HepG2 (cell line): Measurements from ENCODE around the gene CAND1. TPM values are rescaled to one million over a fixed set of nuclear protein-coding genes. Genes with fewer than 3 reads are reported as not detected.

Source experiments
- ATAC-seq: fragments of 200-7000 bp; cut with Tn5 transposase; 3 replicates; pipeline ENCODE4 v1.9.1; 2020; ENCODE audit warnings: mild to moderate bottlenecking, moderate library complexity
- BruUV-seq: library from RNA; stranded (reverse); fragments of 400-500 nt; replicated peaks from 2 replicates; lab custom pipeline; 2021; lab: Mats Ljungman, UMichigan
- CTCF ChIA-PET: fragments of 300-600 bp; formaldehyde crosslinking; extraction: SDS; loops from one replicate; lab custom pipeline; 2021; ENCODE audit warnings: low total read pairs, inconsistent platforms, low intra/inter-chr PET ratio; lab: Yijun Ruan, JAX
- POLR2A ChIA-PET: fragments of 350-600 bp; sonication (Branson Sonifier 250); formaldehyde crosslinking; loops from one replicate; lab custom pipeline; 2020; ENCODE audit warnings: antibody characterized with exemption, inconsistent platforms; lab: Yijun Ruan, JAX
- DNase-seq: peaks from one replicate; pipeline ENCODE4 v3.0.0-alpha.2; 2015; ENCODE audit warnings: low spot score
- FAIRE-seq: peaks from 3 replicates; lab custom pipeline; 2011; peaks lifted over from hg19 to GRCh38; lab: Jason Lieb, UNC
- H2AFZ ChIP-seq: one replicate; pipeline ENCODE4 v1.6.1; 2011; ENCODE audit warnings: low read length, inconsistent platforms
- H3K27ac ChIP-seq: fragments of 300-600 bp; 3 replicates; pipeline ENCODE4 v1.8.0; 2011; ENCODE audit warnings: mixed run types, mild to moderate bottlenecking, mixed read lengths, low read length, inconsistent platforms; ENCODE audit not compliant: insufficient read depth; ENCODE audit errors: extremely low read length
- H3K27me3 ChIP-seq, 2 experiments: fragments of 200-600 bp in 1 of 2; 2 replicates in 1 of 2; 3 replicates in 1 of 2; pipeline versions ENCODE4 v1.6.0 to v1.8.0; 2011; ENCODE audit warnings: low read length in 2 of 2, mild to moderate bottlenecking in 2 of 2, moderate library complexity in 2 of 2, inconsistent platforms in 1 of 2; ENCODE audit not compliant: insufficient read depth in 2 of 2, control insufficient read depth in 1 of 2
- H3K36me3 ChIP-seq, 2 experiments: fragments of 200-600 bp in 1 of 2; replicated peaks in 1 of 2; 2 replicates in 1 of 2; 3 replicates in 1 of 2; pipeline versions ENCODE4 v1.5.1 to v1.8.0; 2011; ENCODE audit warnings: low read length in 2 of 2, inconsistent platforms in 1 of 2; ENCODE audit not compliant: insufficient read depth in 2 of 2, control insufficient read depth in 1 of 2
- H3K4me1 ChIP-seq: 2 replicates; pipeline ENCODE4 v1.5.1; 2012; ENCODE audit warnings: low read length, inconsistent platforms; ENCODE audit not compliant: insufficient read depth
- H3K4me2 ChIP-seq: 2 replicates; pipeline ENCODE4 v1.6.0; 2011; ENCODE audit warnings: low read depth, low read length, inconsistent platforms
- H3K4me3 ChIP-seq, 3 experiments: fragments of 200-600 bp in 1 of 3; sonication (generic), shearing (Covaris generic) in 1 of 3; replicated peaks in 1 of 3; 2 replicates each; pipeline ENCODE4 v1.5.1; 2011 to 2016; ENCODE audit warnings: low read length in 3 of 3, inconsistent platforms in 2 of 3, low read depth in 2 of 3, mild to moderate bottlenecking in 2 of 3, control low read depth in 1 of 3, mixed read lengths in 1 of 3; ENCODE audit not compliant: insufficient read depth in 1 of 3
- H3K79me2 ChIP-seq: one replicate; pipeline ENCODE4 v1.6.1; 2011; ENCODE audit warnings: low read length, inconsistent platforms; ENCODE audit not compliant: insufficient read depth
- H3K9ac ChIP-seq: 2 replicates; pipeline ENCODE4 v1.6.0; 2011; ENCODE audit warnings: mild to moderate bottlenecking, low read depth, low read length, inconsistent platforms; ENCODE audit not compliant: insufficient read depth
- H3K9me3 ChIP-seq: 2 replicates; pipeline ENCODE4 v1.5.1; 2012; ENCODE audit warnings: mild to moderate bottlenecking, low read length
- H4K20me1 ChIP-seq: 2 replicates; pipeline ENCODE4 v1.6.0; 2011; ENCODE audit warnings: inconsistent platforms, mild to moderate bottlenecking, low read length, moderate library complexity; ENCODE audit not compliant: insufficient read depth
- ARNT ChIP-seq: fragments of 450-650 bp; IDR thresholded peaks from 2 replicates; pipeline ENCODE4 v1.6.1; 2017
- CREBL2 ChIP-seq: sonication (generic); formaldehyde crosslinking; IDR thresholded peaks from 2 replicates; pipeline ENCODE4 v1.8.1; 2023; ENCODE audit warnings: missing genetic modification reagents, mild to moderate bottlenecking, borderline replicate concordance
- MAFF ChIP-seq: IDR thresholded peaks from 2 replicates; pipeline ENCODE4 v1.6.1; 2011; ENCODE audit warnings: low read depth, low read length, improper control_type of control experiment
- MAFK ChIP-seq, 2 experiments: IDR thresholded peaks in 1 of 2; conservative IDR thresholded peaks in 1 of 2; 2 replicates each; pipeline ENCODE4 v1.6.1; 2011; ENCODE audit warnings: improper control_type of control experiment in 2 of 2, low read length in 2 of 2
- NFIB ChIP-seq: sonication (generic); formaldehyde crosslinking; IDR thresholded peaks from 2 replicates; pipeline ENCODE4 v1.9.0; 2021; ENCODE audit warnings: missing genetic modification reagents, mild to moderate bottlenecking, borderline replicate concordance
- SCMH1 ChIP-seq: sonication (generic); formaldehyde crosslinking; IDR thresholded peaks from 2 replicates; pipeline ENCODE4 v1.9.0; 2021; ENCODE audit warnings: missing genetic modification reagents, mild to moderate bottlenecking, borderline replicate concordance
- SRF ChIP-seq: IDR thresholded peaks from 2 replicates; pipeline ENCODE4 v1.6.1; 2011; ENCODE audit warnings: mild to moderate bottlenecking, low read depth, low read length, moderate library complexity
- ZBTB14 ChIP-seq: sonication (generic); formaldehyde crosslinking; IDR thresholded peaks from 2 replicates; pipeline ENCODE4 v1.4.0; 2020; ENCODE audit warnings: missing genetic modification reagents
- ZNF317 ChIP-seq: sonication (generic); formaldehyde crosslinking; IDR thresholded peaks from 2 replicates; pipeline ENCODE4 v1.5.0; 2020; ENCODE audit warnings: mild to moderate bottlenecking, missing genetic modification reagents
- ZNF446 ChIP-seq: sonication (generic); formaldehyde crosslinking; IDR thresholded peaks from 2 replicates; pipeline ENCODE4 v1.5.0; 2020; ENCODE audit warnings: mild to moderate bottlenecking, missing genetic modification reagents
- ZNF670 ChIP-seq: sonication (generic); formaldehyde crosslinking; IDR thresholded peaks from 2 replicates; pipeline ENCODE4 v1.8.0; 2022; ENCODE audit warnings: mild to moderate bottlenecking, missing genetic modification reagents, borderline replicate concordance
- ZNF703 ChIP-seq: sonication (generic); formaldehyde crosslinking; IDR thresholded peaks from 2 replicates; pipeline ENCODE4 v1.5.1; 2020; ENCODE audit warnings: missing genetic modification reagents, mild to moderate bottlenecking, moderate library complexity, borderline replicate concordance
- in situ Hi-C: cut with HindIII; loops from 2 replicates; pipeline ENCODE4 v1.10.0; 2017; ENCODE audit warnings: low pct_unique_long_range_greater_than_20kb; ENCODE audit not compliant: extremely low pct_ligation_motif_present
- intact Hi-C: fragments of 100-400 bp; cut with micrococcal nuclease; formaldehyde crosslinking; loops from one replicate; pipeline ENCODE4 v1.10.0; 2022; ENCODE audit not compliant: unreplicated experiment
- polyA plus RNA-seq, 8 experiments: library from polyadenylated mRNA; depleted of rRNA in 3 of 8; stranded (reverse) in 7 of 8; unstranded in 1 of 8; fragments of >200 nt; fragmentation: Illumina TruSeq in 4 of 8; extraction: Trizol in 4 of 8; gene quantifications; 2 replicates each; pipeline versions ENCODE4 v1.2.1 to v1.2.3, GENCODE V29; 2011 to 2016; ENCODE audit warnings: low read depth in 4 of 8, missing spikeins in 1 of 8, mixed read lengths in 1 of 8; ENCODE audit not compliant: insufficient read depth in 1 of 8
- total RNA-seq, 5 experiments: library from RNA; depleted of rRNA; stranded (reverse); fragments of >200 nt; fragmentation: Illumina TruSeq; extraction: Trizol; gene quantifications; 2 replicates each; pipeline ENCODE4 v1.2.3, GENCODE V29; 2016; ENCODE audit warnings: low read depth in 1 of 5

Gene CAND1
- total and polyA plus RNA-seq, 2 of the 13 experiments (the other 11 are each of a cell fraction or from before 2014, with no cell fraction given) = 56.2 to 138 TPM

DNA sequence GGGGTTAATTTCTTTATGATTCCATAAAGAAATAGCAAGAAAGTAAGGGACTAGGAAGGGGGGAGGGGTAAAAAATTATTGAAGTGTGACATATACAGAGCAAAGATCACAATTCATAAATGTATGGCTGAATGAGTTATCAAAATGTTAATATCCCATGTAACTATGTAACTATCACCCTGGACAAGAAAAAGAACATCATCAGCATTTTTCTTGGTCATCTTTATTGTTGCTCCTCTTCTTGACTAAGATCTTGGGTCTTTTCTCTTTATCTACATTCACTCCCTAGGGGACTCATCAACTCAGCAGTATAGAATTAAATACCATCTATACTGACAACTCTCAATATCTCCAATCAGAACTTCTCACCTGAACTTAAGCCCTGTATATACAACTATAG is 57.5 kb downstream of the CAND1 start:
- DNase-seq (no peak), FAIRE-seq (no peak), ATAC-seq (no peak)
- in situ Hi-C loops = no loop called here
- no peaks in the 10 kb centered on the region for H3K79me2 ChIP-seq
- H3K9me3 ChIP-seq = no peaks in the 10 kb centered on the region
- H3K27me3 ChIP-seq = no peaks in the 10 kb centered on the region
- H3K36me3 ChIP-seq = no peaks in the 10 kb centered on the region
- H2AFZ ChIP-seq = no peak overlapping the region
- TF ChIP-seq NFIB (CRISPR knock-in tag) (no peak), MAFK (conservative IDR thresholded peaks at IDR 0.05 in 1 of 2, IDR thresholded peaks at IDR 0.05 in 1 of 2; ENCODE audit: low read length in 2 of 2) (peak; percentile 80 to 88), SCMH1 (CRISPR knock-in tag) (no peak), ZNF703 (CRISPR knock-in tag) (no peak), ZNF670 (no peak), ZNF446 (CRISPR knock-in tag) (no peak), MAFF (peak; percentile 84), ZBTB14 (CRISPR knock-in tag) (no peak), ZNF317 (no peak), CREBL2 (CRISPR knock-in tag) (no peak), ARNT (no peak), SRF (no peak)
- no peak overlapping the region for H3K4me3 ChIP-seq
- CTCF ChIA-PET = no interaction called here
- H3K4me2 ChIP-seq = no peak overlapping the region
- intact Hi-C loops = no loop called here
- no peak overlapping the region for H3K9ac ChIP-seq
- no peaks in the 10 kb centered on the region for H4K20me1 ChIP-seq
- BruUV-seq = no TSS peak
- POLR2A ChIA-PET = no interaction called here
- H3K27ac ChIP-seq = no peak overlapping the region
- H3K4me1 ChIP-seq = no peaks in the 10 kb centered on the region
